ENCODE measurements around the gene GAST. TPM values are rescaled to one million over a fixed set of nuclear protein-coding genes. Genes with fewer than 3 reads are reported as not detected.

The GAST gene
- total and polyA plus RNA-seq, 9 donors = not detected

DNA sequence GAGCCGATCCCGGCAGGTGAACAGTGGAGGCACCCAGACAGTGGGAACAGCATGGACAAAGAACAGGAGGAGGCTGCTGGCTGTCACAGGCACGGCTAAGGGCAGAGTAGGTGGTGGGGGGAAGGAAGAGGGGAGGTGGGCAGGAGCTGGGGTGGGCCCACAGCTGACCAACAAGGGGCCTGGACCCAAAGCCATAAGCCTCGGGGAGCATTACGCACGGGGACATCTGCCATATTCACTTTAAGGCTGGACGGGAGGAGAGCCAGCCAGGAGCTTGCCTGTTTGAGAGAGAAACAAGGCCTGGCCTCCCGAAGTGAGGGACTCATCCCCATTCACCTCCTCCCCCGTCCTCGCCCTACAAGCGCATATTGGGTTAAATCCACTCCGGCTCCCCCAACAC, 41.9 kb downstream of the GAST start:
- 78 to 86% (median 81%) methylated on average over 12 of the region's 12 CpGs for WGBS, 3 donors
- Histone ChIP-seq H3K27me3 (no peaks in the 10 kb centered on the region), H3K36me3 (peaks cover 3% of the 10 kb centered on the region), H3K4me1 (ENCODE audit: insufficient read depth) (no peaks in the 10 kb centered on the region), H3K27ac (no peak overlapping the region), H3K9me3 (no peaks in the 10 kb centered on the region), H3K4me3 (no peak overlapping the region)
- intact Hi-C loops (cut with DNase I) = no loop called here
- TF ChIP-seq, protein P1, sequence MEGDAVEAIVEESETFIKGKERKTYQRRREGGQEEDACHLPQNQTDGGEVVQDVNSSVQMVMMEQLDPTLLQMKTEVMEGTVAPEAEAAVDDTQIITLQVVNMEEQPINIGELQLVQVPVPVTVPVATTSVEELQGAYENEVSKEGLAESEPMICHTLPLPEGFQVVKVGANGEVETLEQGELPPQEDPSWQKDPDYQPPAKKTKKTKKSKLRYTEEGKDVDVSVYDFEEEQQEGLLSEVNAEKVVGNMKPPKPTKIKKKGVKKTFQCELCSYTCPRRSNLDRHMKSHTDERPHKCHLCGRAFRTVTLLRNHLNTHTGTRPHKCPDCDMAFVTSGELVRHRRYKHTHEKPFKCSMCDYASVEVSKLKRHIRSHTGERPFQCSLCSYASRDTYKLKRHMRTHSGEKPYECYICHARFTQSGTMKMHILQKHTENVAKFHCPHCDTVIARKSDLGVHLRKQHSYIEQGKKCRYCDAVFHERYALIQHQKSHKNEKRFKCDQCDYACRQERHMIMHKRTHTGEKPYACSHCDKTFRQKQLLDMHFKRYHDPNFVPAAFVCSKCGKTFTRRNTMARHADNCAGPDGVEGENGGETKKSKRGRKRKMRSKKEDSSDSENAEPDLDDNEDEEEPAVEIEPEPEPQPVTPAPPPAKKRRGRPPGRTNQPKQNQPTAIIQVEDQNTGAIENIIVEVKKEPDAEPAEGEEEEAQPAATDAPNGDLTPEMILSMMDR (IDR thresholded peaks at IDR 0.05) = no peak
- TF ChIP-seq EP300 (IDR thresholded peaks at IDR 0.05) = no peak
- TF ChIP-seq POLR2A (IDR thresholded peaks at IDR 0.05) = no peak
- DNase-seq = no peak

DNA sequence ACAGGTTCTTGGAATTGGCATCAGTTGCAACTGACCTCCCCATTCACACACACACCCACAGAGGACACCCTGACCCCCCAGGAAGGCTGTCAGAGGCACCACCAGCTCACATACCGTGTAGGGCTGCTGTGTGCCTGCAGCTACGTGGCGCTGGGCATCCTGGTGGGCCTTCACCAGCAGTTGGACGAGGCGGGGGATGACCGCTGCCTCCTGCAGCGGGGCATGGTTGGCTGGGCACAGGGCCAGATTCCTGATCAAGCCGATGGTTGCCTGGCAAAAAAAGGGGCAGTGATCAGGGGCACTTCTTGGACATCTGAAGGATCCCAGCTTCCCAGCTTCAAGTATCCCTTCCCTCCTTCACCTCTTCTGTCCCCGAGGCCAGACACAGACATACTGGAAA, 46.5 kb downstream of the GAST start:
- H3K9me3 ChIP-seq = no peaks in the 10 kb centered on the region
- TF ChIP-seq POLR2A (IDR thresholded peaks at IDR 0.05) (no peak), EP300 (IDR thresholded peaks at IDR 0.05) (no peak)
- TF ChIP-seq, protein P1 (IDR thresholded peaks at IDR 0.05) = no peak
- no peaks in the 10 kb centered on the region for H3K4me1 ChIP-seq (ENCODE audit: insufficient read depth)
- no peaks in the 10 kb centered on the region for H3K27me3 ChIP-seq
- no peak overlapping the region for H3K4me3 ChIP-seq
- peak in 1 of 5 donors; percentile 20 for DNase-seq
- 88 to 90% (median 89%) methylated on average over 9 of the region's 9 CpGs for WGBS, 3 donors
- H3K36me3 ChIP-seq = peaks cover 5% of the 10 kb centered on the region
- no peak overlapping the region for H3K27ac ChIP-seq
- intact Hi-C loops (cut with DNase I) = no loop called here

DNA sequence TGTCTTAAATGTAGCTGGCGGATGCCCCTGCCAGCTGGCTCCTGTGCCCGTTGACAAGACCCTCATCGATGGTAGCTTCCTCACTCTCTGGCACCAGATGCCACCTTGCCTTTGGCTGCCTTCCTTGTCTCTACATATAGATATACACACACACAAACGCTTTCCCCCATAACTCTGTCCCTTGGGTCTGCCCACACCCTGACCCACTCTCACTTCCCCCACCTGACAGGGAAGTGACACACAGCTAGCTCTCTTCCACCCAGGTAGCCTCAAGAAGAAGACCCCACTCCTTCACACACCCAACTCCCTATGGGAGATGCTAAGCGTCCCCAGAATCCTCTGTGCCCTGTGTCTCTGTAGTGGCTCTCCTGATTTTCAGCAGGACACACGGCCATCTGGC, 48.7 kb downstream of the GAST start:
- no peak overlapping the region for H3K27ac ChIP-seq
- H3K4me1 ChIP-seq (ENCODE audit: insufficient read depth) = no peaks in the 10 kb centered on the region
- intact Hi-C loops (cut with DNase I) = no loop called here
- DNase-seq = no peak
- no peaks in the 10 kb centered on the region for H3K9me3 ChIP-seq
- TF ChIP-seq, protein P1 (IDR thresholded peaks at IDR 0.05) = no peak
- TF ChIP-seq EP300 (IDR thresholded peaks at IDR 0.05) = no peak
- H3K4me3 ChIP-seq = no peak overlapping the region
- WGBS, 3 donors = 91 to 94% (median 93%) methylated on average over 6 of the region's 6 CpGs
- no peaks in the 10 kb centered on the region for H3K27me3 ChIP-seq
- peaks cover 5% of the 10 kb centered on the region for H3K36me3 ChIP-seq

DNA sequence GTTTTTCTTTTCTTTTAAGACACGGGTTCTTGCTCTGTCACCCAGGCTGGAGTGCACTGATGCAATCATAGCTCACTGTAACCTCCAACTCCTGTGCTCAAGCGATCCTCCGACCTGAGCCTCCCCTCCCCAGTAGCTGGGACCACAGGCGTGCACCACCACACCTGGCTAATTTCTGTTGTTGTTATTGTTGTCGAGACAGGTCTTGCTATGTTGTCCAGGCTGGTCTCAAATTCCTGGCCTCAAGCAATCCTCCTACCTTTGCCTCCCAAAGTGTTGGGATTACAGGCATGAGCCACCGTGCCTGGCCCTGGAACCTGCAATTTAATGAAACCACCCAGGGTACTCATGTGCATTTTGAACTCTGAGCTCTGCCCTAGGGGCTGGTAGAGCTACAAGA, 50.3 kb downstream of the GAST start:
- Histone ChIP-seq H3K9me3 (no peaks in the 10 kb centered on the region), H3K4me3 (no peak overlapping the region), H3K27ac (no peak overlapping the region), H3K27me3 (no peaks in the 10 kb centered on the region), H3K4me1 (ENCODE audit: insufficient read depth) (no peaks in the 10 kb centered on the region), H3K36me3 (peaks cover 5% of the 10 kb centered on the region)
- TF ChIP-seq POLR2A (IDR thresholded peaks at IDR 0.05) (no peak), EP300 (IDR thresholded peaks at IDR 0.05) (no peak)
- TF ChIP-seq, protein P1 (IDR thresholded peaks at IDR 0.05) = no peak
- DNase-seq = no peak
- 74 to 96% (median 86%) methylated on average over 6 of the region's 6 CpGs for WGBS, 3 donors
- intact Hi-C loops (cut with DNase I) = no loop called here

DNA sequence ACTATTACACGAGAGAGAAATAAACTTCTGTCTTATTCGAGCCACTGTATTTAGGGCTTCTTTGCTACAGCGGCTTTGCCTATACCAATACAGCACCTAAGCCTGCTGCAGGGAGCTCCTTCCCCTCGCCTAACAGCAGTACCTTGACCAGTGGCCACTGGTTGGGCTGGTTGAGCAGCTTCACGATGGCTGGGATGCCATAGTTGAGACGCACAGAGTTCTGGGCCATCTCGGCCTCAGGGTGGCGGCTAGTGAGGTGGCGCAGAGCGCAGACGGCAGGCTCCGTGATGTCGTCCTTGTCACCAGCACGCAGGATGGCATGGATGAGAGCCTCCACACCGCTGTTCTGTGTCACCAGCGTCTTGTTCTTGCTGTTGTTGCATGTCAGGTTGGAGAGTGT, 50.7 kb downstream of the GAST start:
- peaks cover 2% of the 10 kb centered on the region for H3K36me3 ChIP-seq
- WGBS, 3 donors = 95 to 96% (median 96%) methylated on average over 16 of the region's 16 CpGs
- H3K27me3 ChIP-seq = no peaks in the 10 kb centered on the region
- no peak overlapping the region for H3K4me3 ChIP-seq
- no peaks in the 10 kb centered on the region for H3K4me1 ChIP-seq (ENCODE audit: insufficient read depth)
- no peak for DNase-seq
- intact Hi-C loops (cut with DNase I) = no loop called here
- H3K27ac ChIP-seq = no peak overlapping the region
- TF ChIP-seq EP300 (IDR thresholded peaks at IDR 0.05) (no peak), POLR2A (IDR thresholded peaks at IDR 0.05) (no peak)
- TF ChIP-seq, protein P1 (IDR thresholded peaks at IDR 0.05) = no peak
- no peaks in the 10 kb centered on the region for H3K9me3 ChIP-seq

All from ovary (tissue), 9 donors.